GM12891 (cell line): ENCODE data around the gene PGLYRP4.

Experiments
- DNase-seq: peaks from one replicate; pipeline ENCODE4 v3.0.0; 2011; ENCODE audit warnings: low spot score; ENCODE audit not compliant: insufficient read length
- FAIRE-seq: peaks from 2 replicates; lab custom pipeline; 2011; peaks lifted over from hg19 to GRCh38; lab: Jason Lieb, UNC
- PAX5 ChIP-seq: IDR thresholded peaks from 2 replicates; pipeline ENCODE4 v1.6.1; 2011; ENCODE audit warnings: low read length, moderate library complexity, mild to moderate bottlenecking; ENCODE audit not compliant: insufficient read depth, severe bottlenecking
- POLR2A ChIP-seq: IDR thresholded peaks from 2 replicates; pipeline ENCODE4 v1.6.1; 2011; ENCODE audit warnings: low read depth, low read length, control low read depth
- POLR2AphosphoS5 ChIP-seq: IDR thresholded peaks from 2 replicates; pipeline ENCODE4 v1.6.1; 2011; ENCODE audit warnings: low read depth, low read length, control low read depth
- POU2F2 ChIP-seq: IDR thresholded peaks from 2 replicates; pipeline ENCODE4 v1.6.1; 2011; ENCODE audit warnings: low read depth, mild to moderate bottlenecking, control low read depth, low read length, moderate library complexity
- SPI1 ChIP-seq: IDR thresholded peaks from 2 replicates; pipeline ENCODE4 v1.6.1; 2011; ENCODE audit warnings: low read depth, low read length, control low read depth
- TAF1 ChIP-seq: IDR thresholded peaks from 2 replicates; pipeline ENCODE4 v1.6.1; 2011; ENCODE audit warnings: low read depth, low read length, control low read depth

The PGLYRP4 gene

GRCh38 chr1:153363641-153364040, 15.0 kb upstream of the PGLYRP4 start:
- DNase-seq (no peak), FAIRE-seq (no peak)
- TF ChIP-seq PAX5 (no peak), SPI1 (no peak), TAF1 (no peak)

DNA sequence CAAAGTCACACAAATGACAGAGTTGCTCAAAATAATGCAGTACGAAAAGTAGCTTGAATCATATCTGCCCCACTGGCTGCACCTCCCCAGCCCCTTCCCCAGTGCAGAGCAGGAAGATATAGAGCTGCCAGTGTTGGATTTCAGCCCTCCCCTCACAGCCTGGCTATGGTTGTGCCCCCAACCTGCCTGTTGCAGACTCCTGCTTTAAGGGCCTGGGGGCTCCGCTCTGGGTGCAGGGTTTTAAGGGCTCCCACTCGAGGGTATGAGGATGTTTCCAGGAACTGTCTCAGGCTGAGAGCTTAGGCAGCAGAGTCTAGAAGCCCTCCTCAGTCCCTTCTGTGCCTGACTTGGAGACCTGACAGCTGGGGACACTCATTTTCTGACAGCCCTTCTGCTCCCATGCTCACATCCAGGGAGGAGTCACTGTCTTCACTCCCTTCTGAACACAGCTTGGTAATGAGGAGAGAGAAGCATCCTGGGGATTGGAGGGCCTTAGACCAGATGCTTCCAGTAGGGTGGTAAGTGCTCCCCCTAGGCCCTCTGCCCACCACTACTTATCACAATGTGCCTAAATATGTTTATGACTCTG, 13.6 kb upstream of the PGLYRP4 start:
- TF ChIP-seq POU2F2 (no peak), POLR2AphosphoS5 (no peak), SPI1 (no peak), PAX5 (no peak), POLR2A (no peak), TAF1 (no peak)
- FAIRE-seq (no peak), DNase-seq (no peak)

GRCh38 chr1:153361480-153362109, 13.0 kb upstream of the PGLYRP4 start:
- FAIRE-seq: no peak
- TF ChIP-seq SPI1 (no peak), PAX5 (no peak), POU2F2 (no peak), TAF1 (no peak), POLR2AphosphoS5 (no peak)
- no peak for DNase-seq

GRCh38 chr1:153360592-153361479, 12.2 kb upstream of the PGLYRP4 start:
- FAIRE-seq: no peak
- no peak for DNase-seq
- TF ChIP-seq POLR2AphosphoS5: no peak
- TF ChIP-seq TAF1: no peak
- no peak for TF ChIP-seq SPI1
- no peak for TF ChIP-seq PAX5
- no peak for TF ChIP-seq POLR2A
- no peak for TF ChIP-seq POU2F2

- TF ChIP-seq SPI1 (no peak), PAX5 (no peak), POU2F2 (no peak), TAF1 (no peak), POLR2AphosphoS5 (no peak), POLR2A (no peak)
- no peak for DNase-seq
- FAIRE-seq: no peak
Observed at GRCh38 chr1:153360190-153360589, 11.5 kb upstream of the PGLYRP4 start.

GRCh38 chr1:153359241-153359640, 10.6 kb upstream of the PGLYRP4 start:
- no peak for TF ChIP-seq POU2F2
- no peak for TF ChIP-seq TAF1
- no peak for TF ChIP-seq POLR2A
- no peak for TF ChIP-seq SPI1
- no peak for TF ChIP-seq POLR2AphosphoS5
- FAIRE-seq (no peak), DNase-seq (no peak)

- DNase-seq (no peak), FAIRE-seq (no peak)
- TF ChIP-seq POU2F2 (no peak), SPI1 (no peak), POLR2A (no peak), PAX5 (no peak), POLR2AphosphoS5 (no peak), TAF1 (no peak)
Observed at GRCh38 chr1:153358691-153358975, 10.0 kb upstream of the PGLYRP4 start.

- TF ChIP-seq POLR2AphosphoS5 (no peak), TAF1 (no peak), PAX5 (no peak), SPI1 (no peak), POU2F2 (no peak), POLR2A (no peak)
- FAIRE-seq: no peak
- DNase-seq: no peak
Observed at GRCh38 chr1:153357853-153358690, 9.4 kb upstream of the PGLYRP4 start, which contains the start of gene S100A9. Gene S100A9 (plus strand): TSS chr1:153357854. CDS start chr1:153358284, 430 bp downstream.
